Measurements from ENCODE around the gene LMBRD2. TPM values are rescaled to one million over a fixed set of nuclear protein-coding genes. Genes with fewer than 3 reads are reported as not detected.

LMBRD2 gene
- total RNA-seq, 5 donors from 2014 or later (not counting 1 experiment from before 2014, with no cell fraction given), result 6.3 to 13.7 (median 10.8) TPM

GRCh38 chr5:36156619-36157018 lies 4.9 kb upstream of the LMBRD2 start:
- Mint-ChIP-seq H3K4me1 (peaks cover 56 to 68% (median 58%) of the 10 kb centered on the region in 3 donors), H3K27ac (no peak overlapping the region), H3K36me3 (peaks cover 65% of the 10 kb centered on the region), H3K4me3 (no peak overlapping the region), H3K27me3 (no peaks in the 10 kb centered on the region), H3K9me3 (no peaks in the 10 kb centered on the region)
- DNase-seq (no peak), ATAC-seq (replicated peaks in 1 of 4) (no peak)
- ChIA-PET CTCF (interaction anchor here in 1 of 2 donors (0.6 kb wide), 1 partner anchor 48 kb away, joined by 4 read pairs; no protein-coding TSS in a partner anchor), POLR2A (no interaction called here)
- H3K27me3 ChIP-seq (replicated peaks in 1 of 2; ENCODE audit: control insufficient read depth in 2 of 2, extremely low read depth in 1 of 2, insufficient read depth in 2 of 2, low read length in 1 of 2), result no peaks in the 10 kb centered on the region
- H3K4me3 ChIP-seq (ENCODE audit: control insufficient read depth in 1 of 2, extremely low read depth in 1 of 2, low read length in 1 of 2), result no peak overlapping the region
- no peak overlapping the region for H3K27ac ChIP-seq (ENCODE audit: low read length)
- peaks cover 12 to 19% of the 10 kb centered on the region in 2 experiments for H3K4me1 ChIP-seq (ENCODE audit: control insufficient read depth in 1 of 2, extremely low read depth in 1 of 2, insufficient read depth in 2 of 2, low read length in 2 of 2)
- peaks cover 0 to 49% of the 10 kb centered on the region in 2 donors for H3K36me3 ChIP-seq (ENCODE audit: control insufficient read depth in 2 of 2, extremely low read depth in 1 of 2, insufficient read depth in 1 of 2, low read length in 1 of 2)
- no peaks in the 10 kb centered on the region for H3K9me3 ChIP-seq
- WGBS (ENCODE audit: insufficient coverage), result 100% methylated on average over 1 of the region's 1 CpG

GRCh38 chr5:36156121-36156601 lies 4.5 kb upstream of the LMBRD2 start:
- H3K27ac Mint-ChIP-seq, result no peak overlapping the region
- POLR2A ChIA-PET, result no interaction called here
- peaks cover 52 to 64% (median 55%) of the 10 kb centered on the region in 3 donors for H3K4me1 Mint-ChIP-seq
- no peak overlapping the region for H3K4me3 Mint-ChIP-seq
- H3K9me3 Mint-ChIP-seq, result no peaks in the 10 kb centered on the region
- H3K36me3 ChIP-seq (ENCODE audit: control insufficient read depth in 2 of 2, extremely low read depth in 1 of 2, insufficient read depth in 1 of 2, low read length in 1 of 2), result peaks cover 0 to 45% of the 10 kb centered on the region in 2 donors
- DNase-seq (no peak), ATAC-seq (replicated peaks in 1 of 4) (no peak)
- H3K4me3 ChIP-seq (ENCODE audit: control insufficient read depth in 1 of 2, extremely low read depth in 1 of 2, low read length in 1 of 2), result no peak overlapping the region
- no peaks in the 10 kb centered on the region for H3K9me3 ChIP-seq
- H3K27me3 Mint-ChIP-seq, result no peaks in the 10 kb centered on the region
- H3K27ac ChIP-seq (ENCODE audit: low read length), result no peak overlapping the region
- H3K4me1 ChIP-seq (ENCODE audit: control insufficient read depth in 1 of 2, extremely low read depth in 1 of 2, insufficient read depth in 2 of 2, low read length in 2 of 2), result peaks cover 12 to 20% of the 10 kb centered on the region in 2 experiments
- CTCF ChIA-PET, result interaction anchor here in 1 of 2 donors (0.7 kb wide), 1 partner anchor 66 kb away, joined by 3 read pairs; no protein-coding TSS in a partner anchor
- 100% methylated on average over 4 of the region's 4 CpGs for WGBS (ENCODE audit: insufficient coverage)
- H3K27me3 ChIP-seq (replicated peaks in 1 of 2; ENCODE audit: control insufficient read depth in 2 of 2, extremely low read depth in 1 of 2, insufficient read depth in 2 of 2, low read length in 1 of 2), result no peaks in the 10 kb centered on the region
- H3K36me3 Mint-ChIP-seq, result peaks cover 60% of the 10 kb centered on the region

GRCh38 chr5:36155291-36155690 lies 3.6 kb upstream of the LMBRD2 start:
- CTCF ChIA-PET, result no interaction called here
- Mint-ChIP-seq H3K4me1 (peaks cover 57 to 67% (median 63%) of the 10 kb centered on the region in 3 donors), H3K9me3 (no peaks in the 10 kb centered on the region), H3K36me3 (peaks cover 60% of the 10 kb centered on the region), H3K4me3 (no peak overlapping the region), H3K27me3 (no peaks in the 10 kb centered on the region), H3K27ac (no peak overlapping the region)
- Histone ChIP-seq H3K36me3 (ENCODE audit: control insufficient read depth in 2 of 2, extremely low read depth in 1 of 2, insufficient read depth in 1 of 2, low read length in 1 of 2) (peaks cover 0 to 38% of the 10 kb centered on the region in 2 donors), H3K4me3 (ENCODE audit: control insufficient read depth in 1 of 2, extremely low read depth in 1 of 2, low read length in 1 of 2) (no peak overlapping the region), H3K4me1 (ENCODE audit: control insufficient read depth in 1 of 2, extremely low read depth in 1 of 2, insufficient read depth in 2 of 2, low read length in 2 of 2) (peaks cover 18 to 25% of the 10 kb centered on the region in 2 experiments), H3K27me3 (replicated peaks in 1 of 2; ENCODE audit: control insufficient read depth in 2 of 2, extremely low read depth in 1 of 2, insufficient read depth in 2 of 2, low read length in 1 of 2) (no peaks in the 10 kb centered on the region), H3K27ac (ENCODE audit: low read length) (no peak overlapping the region), H3K9me3 (no peaks in the 10 kb centered on the region)
- ATAC-seq (replicated peaks in 1 of 4), result no peak
- no CpG with 5 or more reads among the region's 7 CpGs for WGBS (ENCODE audit: insufficient coverage)
- DNase-seq, result no peak
- POLR2A ChIA-PET, result interaction anchor here in 1 of 2 donors (0.6 kb wide), 1 partner anchor 92 kb away, joined by 3 read pairs; no protein-coding TSS in a partner anchor

GRCh38 chr5:36153726-36154125 lies 2.0 kb upstream of the LMBRD2 start:
- ATAC-seq (replicated peaks in 1 of 4) (no peak), DNase-seq (no peak)
- peaks cover 68 to 78% (median 69%) of the 10 kb centered on the region in 3 donors for H3K4me1 Mint-ChIP-seq
- H3K4me3 Mint-ChIP-seq, result peak overlapping the region; percentile 47 to 96 (median 93)
- Histone ChIP-seq H3K4me3 (ENCODE audit: control insufficient read depth in 1 of 2, extremely low read depth in 1 of 2, low read length in 1 of 2) (no peak overlapping the region), H3K36me3 (ENCODE audit: control insufficient read depth in 2 of 2, extremely low read depth in 1 of 2, insufficient read depth in 1 of 2, low read length in 1 of 2) (peaks cover 0 to 34% of the 10 kb centered on the region in 2 donors), H3K9me3 (no peaks in the 10 kb centered on the region), H3K4me1 (ENCODE audit: control insufficient read depth in 1 of 2, extremely low read depth in 1 of 2, insufficient read depth in 2 of 2, low read length in 2 of 2) (peaks cover 24 to 25% of the 10 kb centered on the region in 2 experiments), H3K27me3 (replicated peaks in 1 of 2; ENCODE audit: control insufficient read depth in 2 of 2, extremely low read depth in 1 of 2, insufficient read depth in 2 of 2, low read length in 1 of 2) (no peaks in the 10 kb centered on the region), H3K27ac (ENCODE audit: low read length) (no peak overlapping the region)
- 100% methylated on average over 1 of the region's 4 CpGs for WGBS (ENCODE audit: insufficient coverage)
- no peaks in the 10 kb centered on the region for H3K9me3 Mint-ChIP-seq
- H3K36me3 Mint-ChIP-seq, result peaks cover 48% of the 10 kb centered on the region
- H3K27ac Mint-ChIP-seq, result no peak overlapping the region
- ChIA-PET CTCF (no interaction called here), POLR2A (interaction anchor here in 1 of 2 donors (0.6 kb wide), 1 partner anchor 21 kb away, joined by 4 read pairs; no protein-coding TSS in a partner anchor)
- H3K27me3 Mint-ChIP-seq, result no peaks in the 10 kb centered on the region

- ChIA-PET POLR2A (interaction anchor here in 1 of 2 donors (0.6 kb wide), 1 partner anchor 466 kb away, joined by 3 read pairs; no protein-coding TSS in a partner anchor), CTCF (interaction anchor here (0.6 to 1.1 kb wide), 2 partner anchors 52 to 88 kb away, joined by 3 read pairs; partner anchors contain the start of gene NADK2 (in 1 of the 2))
- Mint-ChIP-seq H3K4me1 (peaks cover 68 to 75% (median 69%) of the 10 kb centered on the region in 3 donors), H3K27ac (no peak overlapping the region), H3K9me3 (no peaks in the 10 kb centered on the region), H3K27me3 (no peaks in the 10 kb centered on the region), H3K36me3 (peaks cover 43% of the 10 kb centered on the region), H3K4me3 (peak overlapping the region; percentile 47 to 96 (median 93))
- DNase-seq (no peak), ATAC-seq (replicated peaks in 1 of 4) (no peak)
- no peak overlapping the region for H3K27ac ChIP-seq (ENCODE audit: low read length)
- peaks cover 24 to 25% of the 10 kb centered on the region in 2 experiments for H3K4me1 ChIP-seq (ENCODE audit: control insufficient read depth in 1 of 2, extremely low read depth in 1 of 2, insufficient read depth in 2 of 2, low read length in 2 of 2)
- no peaks in the 10 kb centered on the region for H3K9me3 ChIP-seq
- H3K36me3 ChIP-seq (ENCODE audit: control insufficient read depth in 2 of 2, extremely low read depth in 1 of 2, insufficient read depth in 1 of 2, low read length in 1 of 2), result peaks cover 0 to 32% of the 10 kb centered on the region in 2 donors
- no peak overlapping the region for H3K4me3 ChIP-seq (ENCODE audit: control insufficient read depth in 1 of 2, extremely low read depth in 1 of 2, low read length in 1 of 2)
- 94% methylated on average over 2 of the region's 7 CpGs for WGBS (ENCODE audit: insufficient coverage)
- H3K27me3 ChIP-seq (replicated peaks in 1 of 2; ENCODE audit: control insufficient read depth in 2 of 2, extremely low read depth in 1 of 2, insufficient read depth in 2 of 2, low read length in 1 of 2), result no peaks in the 10 kb centered on the region
These were observed 1.6 kb upstream of the LMBRD2 start for GRCh38 chr5:36153298-36153677.

- Mint-ChIP-seq H3K4me1 (peaks cover 69 to 71% (median 70%) of the 10 kb centered on the region in 3 donors), H3K27ac (peak overlapping the region; percentile 86 to 89), H3K4me3 (peak overlapping the region; percentile 93 to 97 (median 96)), H3K36me3 (peaks cover 40% of the 10 kb centered on the region), H3K9me3 (no peaks in the 10 kb centered on the region), H3K27me3 (no peaks in the 10 kb centered on the region)
- POLR2A ChIA-PET, result interaction anchor here in 1 of 2 donors (0.6 to 0.7 kb wide), 2 partner anchors 465 to 1527 kb away, joined by 3 read pairs; no protein-coding TSS in a partner anchor
- no peaks in the 10 kb centered on the region for H3K9me3 ChIP-seq
- 6% methylated on average over 20 of the region's 24 CpGs for WGBS (ENCODE audit: insufficient coverage)
- H3K4me3 ChIP-seq (ENCODE audit: control insufficient read depth in 1 of 2, extremely low read depth in 1 of 2, low read length in 1 of 2), result peak overlapping the region; percentile 70 to 92
- DNase-seq (peak in 2 of 35 experiments; percentile 1 to 12), ATAC-seq (replicated peaks in 1 of 4) (no peak)
- H3K27ac ChIP-seq (ENCODE audit: low read length), result no peak overlapping the region
- CTCF ChIA-PET, result interaction anchor here (0.6 to 1.1 kb wide), 3 partner anchors 53 to 89 kb away, joined by 3 read pairs; partner anchors contain the start of gene NADK2 (in 1 of the 2)
- H3K36me3 ChIP-seq (ENCODE audit: control insufficient read depth in 2 of 2, extremely low read depth in 1 of 2, insufficient read depth in 1 of 2, low read length in 1 of 2), result peaks cover 0 to 27% of the 10 kb centered on the region in 2 donors
- H3K4me1 ChIP-seq (ENCODE audit: control insufficient read depth in 1 of 2, extremely low read depth in 1 of 2, insufficient read depth in 2 of 2, low read length in 2 of 2), result peaks cover 24 to 25% of the 10 kb centered on the region in 2 experiments
- H3K27me3 ChIP-seq (replicated peaks in 1 of 2; ENCODE audit: control insufficient read depth in 2 of 2, extremely low read depth in 1 of 2, insufficient read depth in 2 of 2, low read length in 1 of 2), result no peaks in the 10 kb centered on the region
These were observed 924 bp upstream of the LMBRD2 start for GRCh38 chr5:36152324-36153297.

Data from T-cell (primary cell).